PC-3 (cell line): Measurements from ENCODE around the gene FURIN. TPM values are rescaled to one million over a fixed set of nuclear protein-coding genes. Genes with fewer than 3 reads are reported as not detected.

ENCODE experiments used
- ATAC-seq: fragments of 200-7000 bp; cut with Tn5 transposase; 2 replicates; pipeline ENCODE4 v1.9.1; 2020; ENCODE audit warnings: mild to moderate bottlenecking, moderate library complexity
- BruUV-seq: library from RNA; stranded (reverse); fragments of 400-500 nt; replicated peaks from 2 replicates; lab custom pipeline; 2021; lab: Mats Ljungman, UMichigan
- CTCF ChIA-PET: fragments of 300-600 bp; sonication (Branson Sonifier 250); formaldehyde crosslinking; loops from one replicate; lab custom pipeline; 2022; ENCODE audit warnings: antibody characterized with exemption; lab: Charles Lee
- POLR2A ChIA-PET: fragments of 300-600 bp; sonication (Branson Sonifier 250); formaldehyde crosslinking; loops from one replicate; lab custom pipeline; 2022; ENCODE audit warnings: antibody characterized with exemption; ENCODE audit not compliant: unreplicated experiment; lab: Charles Lee
- DNase-seq: peaks from one replicate; pipeline ENCODE4 v3.0.0-alpha.2; 2015
- H2AFZ ChIP-seq: fragments of 300-600 bp; sonication (generic); 2 replicates; pipeline ENCODE4 v1.6.0; 2016; ENCODE audit warnings: antibody characterized with exemption, low read length
- H3F3A ChIP-seq: fragments of 300-600 bp; sonication (generic); one replicate; pipeline ENCODE4 v1.6.0; 2017; ENCODE audit warnings: antibody characterized with exemption, low read length, control low read depth, mild to moderate bottlenecking; ENCODE audit not compliant: unreplicated experiment
- H3K27ac ChIP-seq: fragments of 300-600 bp; sonication (generic); 2 replicates; pipeline ENCODE4 v1.5.1; 2016; ENCODE audit warnings: mild to moderate bottlenecking, low read length
- H3K27me3 ChIP-seq: fragments of 300-600 bp; sonication (generic); 2 replicates; pipeline ENCODE4 v1.6.1; 2016; ENCODE audit warnings: low read length, mixed read lengths
- H3K36me3 ChIP-seq: fragments of 300-600 bp; sonication (generic); 2 replicates; pipeline ENCODE4 v1.6.1; 2016; ENCODE audit warnings: low read depth, mixed run types, low read length, mixed read lengths
- H3K4me1 ChIP-seq: fragments of 300-600 bp; sonication (generic); 2 replicates; pipeline ENCODE4 v1.5.1; 2016; ENCODE audit warnings: low read length; ENCODE audit not compliant: insufficient read depth
- H3K4me2 ChIP-seq: fragments of 300-600 bp; sonication (generic); 2 replicates; pipeline ENCODE4 v1.6.0; 2016; ENCODE audit warnings: low read length
- H3K4me3 ChIP-seq: fragments of 300-600 bp; sonication (generic); 2 replicates; pipeline ENCODE4 v1.5.1; 2016; ENCODE audit warnings: mild to moderate bottlenecking, low read length, mixed read lengths
- H3K79me2 ChIP-seq: fragments of 300-600 bp; sonication (generic); 2 replicates; pipeline ENCODE4 v1.6.1; 2017; ENCODE audit warnings: low read length, mixed read lengths
- H3K9ac ChIP-seq: fragments of 300-600 bp; sonication (generic); 2 replicates; pipeline ENCODE4 v1.6.0; 2016; ENCODE audit warnings: mild to moderate bottlenecking, low read length
- H3K9me2 ChIP-seq: fragments of 300-600 bp; sonication (generic); replicated peaks from 2 replicates; pipeline ENCODE4 v1.6.1; 2016; ENCODE audit warnings: mixed run types, low read length, mixed read lengths
- H3K9me3 ChIP-seq: fragments of 300-600 bp; sonication (generic); 2 replicates; pipeline ENCODE4 v1.6.1; 2016; ENCODE audit warnings: low read length, mixed read lengths
- H4K20me1 ChIP-seq: fragments of 300-600 bp; sonication (generic); 2 replicates; pipeline ENCODE4 v1.6.1; 2016; ENCODE audit warnings: low read length, mixed read lengths
- EZH2 ChIP-seq: fragments of 300-600 bp; sonication (generic); IDR thresholded peaks from one replicate; pipeline ENCODE4 v1.6.1; 2017; ENCODE audit warnings: antibody characterized with exemption, mild to moderate bottlenecking, low read length; ENCODE audit not compliant: unreplicated experiment
- EZH2phosphoT487 ChIP-seq: fragments of 300-600 bp; sonication (generic); IDR thresholded peaks from 2 replicates; pipeline ENCODE4 v1.6.1; 2018; ENCODE audit warnings: mild to moderate bottlenecking, antibody characterized with exemption, low read length, borderline replicate concordance
- intact Hi-C: fragments of 100-400 bp; cut with micrococcal nuclease; formaldehyde crosslinking; loops from 2 replicates; pipeline ENCODE4 v1.9.0; 2023
- total RNA-seq: library from RNA; depleted of rRNA; stranded (reverse); fragments of >200 nt; gene quantifications from 2 replicates; pipeline ENCODE4 v1.2.3, GENCODE V29; 2014
- TF ChIP-seq, protein P1 (sequence below): fragments of 300-600 bp; sonication (generic); conservative IDR thresholded peaks from 2 replicates; pipeline ENCODE4 v1.5.1; 2017; ENCODE audit warnings: antibody characterized with exemption, low read depth, mild to moderate bottlenecking, low read length

FURIN gene
- total RNA-seq, 1 experiment from 2014 or later: 39.1 TPM

DNA sequence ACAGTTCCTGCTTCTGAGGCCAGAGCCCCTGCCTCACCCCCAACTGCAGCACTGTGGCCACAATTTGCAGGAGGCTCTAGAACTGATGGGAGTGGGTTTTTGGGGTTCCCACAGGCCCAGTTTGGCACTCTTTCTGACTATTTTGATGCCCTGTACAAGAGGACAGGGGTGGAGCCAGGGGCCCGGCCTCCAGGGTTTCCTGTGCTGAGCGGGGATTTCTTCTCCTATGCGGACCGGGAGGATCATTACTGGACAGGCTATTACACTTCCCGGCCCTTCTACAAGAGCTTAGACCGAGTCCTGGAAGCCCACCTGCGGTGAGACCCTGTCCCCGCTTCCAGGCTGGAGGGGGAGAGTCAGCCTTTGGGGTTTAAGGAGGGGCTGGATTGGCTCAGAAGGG lies 41.6 kb downstream of the FURIN start:
- BruUV-seq: no TSS peak

DNA sequence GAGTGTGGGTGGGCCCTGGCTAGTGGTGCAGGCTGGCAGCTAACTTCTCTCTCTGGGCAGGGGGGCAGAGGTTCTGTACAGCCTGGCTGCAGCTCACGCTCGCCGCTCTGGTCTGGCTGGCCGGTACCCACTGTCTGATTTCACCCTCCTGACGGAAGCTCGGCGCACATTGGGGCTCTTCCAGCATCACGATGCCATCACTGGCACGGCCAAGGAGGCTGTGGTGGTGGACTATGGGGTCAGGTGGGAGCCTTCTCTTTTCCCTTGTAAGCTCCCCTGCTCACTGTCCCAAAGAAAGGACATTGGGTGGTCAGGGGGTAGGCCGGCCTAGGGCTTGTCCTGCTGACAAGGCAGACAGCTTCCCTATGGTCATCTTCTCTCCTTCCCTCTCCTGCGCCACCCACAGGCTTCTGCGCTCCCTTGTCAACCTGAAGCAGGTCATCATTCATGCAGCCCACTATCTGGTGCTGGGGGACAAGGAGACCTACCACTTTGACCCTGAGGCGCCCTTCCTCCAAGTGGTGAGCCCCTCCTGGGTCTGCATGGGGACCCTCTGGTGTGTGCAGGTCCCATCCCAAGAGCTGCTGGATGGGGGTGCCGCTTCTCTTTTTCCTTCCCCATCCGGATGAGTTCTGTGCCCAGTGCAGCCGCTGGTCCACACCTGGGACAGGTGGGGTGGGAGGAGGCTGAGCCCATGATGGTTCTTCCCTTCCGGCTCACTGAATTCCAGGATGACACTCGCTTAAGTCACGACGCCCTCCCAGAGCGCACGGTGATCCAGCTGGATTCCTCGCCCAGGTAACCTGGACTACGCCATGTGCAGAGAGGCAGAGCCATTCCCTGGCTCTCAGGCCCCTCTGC lies 42.3 kb downstream of the FURIN start:
- H3K4me2 ChIP-seq: no peak overlapping the region
- no TSS peak for BruUV-seq
- ChIA-PET POLR2A (no interaction called here), CTCF (no interaction called here)
- H3K36me3 ChIP-seq: peaks cover 7% of the 10 kb centered on the region
- H3K27me3 ChIP-seq: no peaks in the 10 kb centered on the region
- no peak overlapping the region for H3K4me3 ChIP-seq
- no peaks in the 10 kb centered on the region for H3K4me1 ChIP-seq
- H3F3A ChIP-seq: no peaks in the 10 kb centered on the region
- ATAC-seq (no peak), DNase-seq (no peak)
- no peaks in the 10 kb centered on the region for H4K20me1 ChIP-seq
- H3K9me2 ChIP-seq: no peaks in the 10 kb centered on the region
- H3K79me2 ChIP-seq: no peaks in the 10 kb centered on the region
- H2AFZ ChIP-seq: no peak overlapping the region
- no peak for TF ChIP-seq EZH2
- no peak for TF ChIP-seq EZH2phosphoT487
- intact Hi-C loops: no loop called here
- H3K9ac ChIP-seq: no peak overlapping the region
- no peaks in the 10 kb centered on the region for H3K9me3 ChIP-seq
- no peak overlapping the region for H3K27ac ChIP-seq

More for the DNA sequence above, 41.6 kb downstream of the FURIN start:
- peaks cover 4% of the 10 kb centered on the region; the same call in 1 of the 2 replicates for H3K79me2 ChIP-seq
- TF ChIP-seq EZH2 (no peak), EZH2phosphoT487 (no peak)
- TF ChIP-seq, protein P1, sequence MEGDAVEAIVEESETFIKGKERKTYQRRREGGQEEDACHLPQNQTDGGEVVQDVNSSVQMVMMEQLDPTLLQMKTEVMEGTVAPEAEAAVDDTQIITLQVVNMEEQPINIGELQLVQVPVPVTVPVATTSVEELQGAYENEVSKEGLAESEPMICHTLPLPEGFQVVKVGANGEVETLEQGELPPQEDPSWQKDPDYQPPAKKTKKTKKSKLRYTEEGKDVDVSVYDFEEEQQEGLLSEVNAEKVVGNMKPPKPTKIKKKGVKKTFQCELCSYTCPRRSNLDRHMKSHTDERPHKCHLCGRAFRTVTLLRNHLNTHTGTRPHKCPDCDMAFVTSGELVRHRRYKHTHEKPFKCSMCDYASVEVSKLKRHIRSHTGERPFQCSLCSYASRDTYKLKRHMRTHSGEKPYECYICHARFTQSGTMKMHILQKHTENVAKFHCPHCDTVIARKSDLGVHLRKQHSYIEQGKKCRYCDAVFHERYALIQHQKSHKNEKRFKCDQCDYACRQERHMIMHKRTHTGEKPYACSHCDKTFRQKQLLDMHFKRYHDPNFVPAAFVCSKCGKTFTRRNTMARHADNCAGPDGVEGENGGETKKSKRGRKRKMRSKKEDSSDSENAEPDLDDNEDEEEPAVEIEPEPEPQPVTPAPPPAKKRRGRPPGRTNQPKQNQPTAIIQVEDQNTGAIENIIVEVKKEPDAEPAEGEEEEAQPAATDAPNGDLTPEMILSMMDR: no peak
- H3K9ac ChIP-seq: no peak overlapping the region
- peaks cover 11% of the 10 kb centered on the region for H3K36me3 ChIP-seq
- no peak overlapping the region for H3K4me2 ChIP-seq
- H3K9me2 ChIP-seq: no peaks in the 10 kb centered on the region
- no peak for ATAC-seq
- no peak overlapping the region for H2AFZ ChIP-seq
- no peaks in the 10 kb centered on the region for H3K27me3 ChIP-seq
- CTCF ChIA-PET: no interaction called here
- POLR2A ChIA-PET: no interaction called here
- no peak overlapping the region for H3K27ac ChIP-seq
- intact Hi-C loops: no loop called here
- no peaks in the 10 kb centered on the region for H3F3A ChIP-seq
- no peaks in the 10 kb centered on the region for H4K20me1 ChIP-seq
- DNase-seq: no peak
- H3K4me3 ChIP-seq: no peak overlapping the region
- no peaks in the 10 kb centered on the region for H3K9me3 ChIP-seq
- H3K4me1 ChIP-seq: no peaks in the 10 kb centered on the region

DNA sequence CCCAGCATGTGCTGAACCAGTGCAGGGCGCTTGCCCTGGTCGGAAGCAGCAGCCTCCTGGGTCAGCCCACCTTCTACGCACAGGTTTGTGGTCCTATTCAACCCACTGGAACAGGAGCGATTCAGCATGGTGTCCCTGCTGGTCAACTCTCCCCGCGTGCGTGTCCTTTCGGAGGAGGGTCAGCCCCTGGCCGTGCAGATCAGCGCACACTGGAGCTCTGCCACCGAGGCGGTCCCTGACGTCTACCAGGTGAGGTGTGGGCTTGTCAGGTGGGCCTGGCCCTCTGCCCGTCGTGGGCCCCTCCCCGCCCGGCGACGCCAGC lies 42.9 kb downstream of the FURIN start:
- POLR2A ChIA-PET: no interaction called here
- Histone ChIP-seq H3K9ac (no peak overlapping the region), H4K20me1 (no peaks in the 10 kb centered on the region), H3K27me3 (no peaks in the 10 kb centered on the region), H3K36me3 (peaks cover 7% of the 10 kb centered on the region), H3K4me3 (no peak overlapping the region), H3K9me2 (no peaks in the 10 kb centered on the region), H3K9me3 (no peaks in the 10 kb centered on the region), H3K79me2 (no peaks in the 10 kb centered on the region), H3K27ac (no peak overlapping the region), H2AFZ (no peak overlapping the region), H3F3A (no peaks in the 10 kb centered on the region), H3K4me1 (no peaks in the 10 kb centered on the region), H3K4me2 (no peak overlapping the region)
- CTCF ChIA-PET: no interaction called here
- no peak for ATAC-seq
- no TSS peak for BruUV-seq
- DNase-seq: no peak
- intact Hi-C loops: no loop called here
- TF ChIP-seq, protein P1: no peak
- TF ChIP-seq EZH2phosphoT487 (no peak), EZH2 (no peak)
